Putamen (tissue), 1 donor: ENCODE data around the gene PLTP.

Experiments
- DNase-seq: peaks from one replicate; pipeline ENCODE4 v3.0.0-alpha.2; 2016; ENCODE audit warnings: low spot score

PLTP gene

GRCh38 chr20:45873409-45874103 lies 38.4 kb downstream of the PLTP start:
- no peak for DNase-seq

- no peak for DNase-seq
Observed at GRCh38 chr20:45872626-45873025, 39.3 kb downstream of the PLTP start.

- no peak for DNase-seq
Observed at GRCh38 chr20:45867819-45868176, 44.2 kb downstream of the PLTP start.

- no peak for DNase-seq
Observed at GRCh38 chr20:45867136-45867818, 44.7 kb downstream of the PLTP start.

- DNase-seq, result no peak
Observed at GRCh38 chr20:45866454-45866853, 45.5 kb downstream of the PLTP start.

- DNase-seq, result no peak
Observed at GRCh38 chr20:45863543-45864470, 48.1 kb downstream of the PLTP start.

GRCh38 chr20:45861221-45862075 lies 50.5 kb downstream of the PLTP start:
- DNase-seq, result no peak

- DNase-seq, result no peak
Observed at GRCh38 chr20:45860560-45861220, 51.3 kb downstream of the PLTP start.

- DNase-seq, result no peak
Observed at GRCh38 chr20:45859916-45860315, 52.0 kb downstream of the PLTP start.

GRCh38 chr20:45857882-45858216 lies 54.1 kb downstream of the PLTP start:
- DNase-seq, result no peak

GRCh38 chr20:45857114-45857881 lies 54.7 kb downstream of the PLTP start, which contains the start of the genes ACOT8 and ZSWIM3:
Gene ACOT8, minus strand, starts transcription at chr20:45857392. Its CDS starts 77 bp downstream, at chr20:45857315.
Gene ZSWIM3, plus strand, starts transcription at chr20:45857614. Its CDS starts 212 bp downstream, at chr20:45857826.
- DNase-seq, result peak; percentile 99

GRCh38 chr20:45853484-45853883 lies 58.5 kb downstream of the PLTP start:
- no peak for DNase-seq

- DNase-seq, result no peak
Observed at GRCh38 chr20:45852326-45852725, 59.6 kb downstream of the PLTP start.

- DNase-seq, result no peak
Observed at GRCh38 chr20:45851501-45851900, 60.5 kb downstream of the PLTP start.

- no peak for DNase-seq
Observed at GRCh38 chr20:45850926-45851325, 61.0 kb downstream of the PLTP start.

- no peak for DNase-seq
Observed at GRCh38 chr20:45850238-45850637, 61.7 kb downstream of the PLTP start.

- no peak for DNase-seq
Observed at GRCh38 chr20:45848969-45849582, 62.9 kb downstream of the PLTP start.
